Endothelial cell (in vitro differentiated cells): ENCODE measurements around the gene GATB. TPM values are rescaled to one million over a fixed set of nuclear protein-coding genes. Genes with fewer than 3 reads are reported as not detected.

Experiments
- DNase-seq: peaks from one replicate; pipeline ENCODE4 v3.0.0; 2021; ENCODE audit warnings: low spot score
- H3K27ac Mint-ChIP-seq: one replicate; pipeline ENCODE4 v1.8.0; 2021; ENCODE audit warnings: mixed read lengths, inconsistent platforms; ENCODE audit not compliant: unreplicated experiment
- H3K27me3 Mint-ChIP-seq: one replicate; pipeline ENCODE4 v1.8.0; 2021; ENCODE audit warnings: mild to moderate bottlenecking, moderate library complexity, mixed read lengths, inconsistent platforms; ENCODE audit not compliant: unreplicated experiment
- H3K36me3 Mint-ChIP-seq: one replicate; pipeline ENCODE4 v1.8.0; 2021; ENCODE audit warnings: mild to moderate bottlenecking, low read depth, mixed read lengths, inconsistent platforms; ENCODE audit not compliant: unreplicated experiment
- H3K4me1 Mint-ChIP-seq: one replicate; pipeline ENCODE4 v1.8.0; 2021; ENCODE audit warnings: mild to moderate bottlenecking, mixed read lengths, inconsistent platforms; ENCODE audit not compliant: unreplicated experiment
- H3K4me3 Mint-ChIP-seq: one replicate; pipeline ENCODE4 v1.8.0; 2021; ENCODE audit warnings: mild to moderate bottlenecking, mixed read lengths, inconsistent platforms; ENCODE audit not compliant: unreplicated experiment
- H3K9me3 Mint-ChIP-seq: one replicate; pipeline ENCODE4 v1.8.0; 2021; ENCODE audit warnings: mixed read lengths, inconsistent platforms; ENCODE audit not compliant: unreplicated experiment
- CTCF ChIP-seq: fragments of 200-600 bp; sonication (generic); IDR thresholded peaks from one replicate; pipeline ENCODE4 v1.5.0; 2021; ENCODE audit warnings: antibody characterized with exemption; ENCODE audit not compliant: unreplicated experiment
- total RNA-seq: library from RNA; stranded (reverse); fragmentation: NEBNext Ultra II Directional; extraction: Animal tissue kit (Norgen Biotek cat#: 25700); gene quantifications from one replicate; pipeline ENCODE4 v1.2.1, GENCODE V29; 2021; ENCODE audit not compliant: unreplicated experiment

GATB gene
- total RNA-seq, 1 donor from 2014 or later, result 16.6 TPM

- H3K9me3 Mint-ChIP-seq, result no peaks in the 10 kb centered on the region
- H3K27ac Mint-ChIP-seq, result no peak overlapping the region
- H3K4me3 Mint-ChIP-seq, result no peak overlapping the region
- H3K27me3 Mint-ChIP-seq, result no peaks in the 10 kb centered on the region
- no peaks in the 10 kb centered on the region for H3K4me1 Mint-ChIP-seq
- H3K36me3 Mint-ChIP-seq, result no peaks in the 10 kb centered on the region
- no peak for DNase-seq
- TF ChIP-seq CTCF, result no peak
Observed at GRCh38 chr4:151803246-151803645, 42.4 kb upstream of the GATB start.

- Mint-ChIP-seq H3K27ac (no peak overlapping the region), H3K4me3 (no peak overlapping the region), H3K9me3 (no peaks in the 10 kb centered on the region), H3K36me3 (no peaks in the 10 kb centered on the region), H3K27me3 (no peaks in the 10 kb centered on the region), H3K4me1 (no peaks in the 10 kb centered on the region)
- peak; percentile 60 for DNase-seq
- peak; percentile 98 for TF ChIP-seq CTCF
Observed at GRCh38 chr4:151801547-151802516, 41.0 kb upstream of the GATB start.

GRCh38 chr4:151799417-151800012, 38.7 kb upstream of the GATB start:
- no peaks in the 10 kb centered on the region for H3K9me3 Mint-ChIP-seq
- H3K36me3 Mint-ChIP-seq, result no peaks in the 10 kb centered on the region
- no peak overlapping the region for H3K4me3 Mint-ChIP-seq
- H3K27ac Mint-ChIP-seq, result no peak overlapping the region
- H3K4me1 Mint-ChIP-seq, result no peaks in the 10 kb centered on the region
- H3K27me3 Mint-ChIP-seq, result peaks cover 4% of the 10 kb centered on the region
- DNase-seq, result no peak
- TF ChIP-seq CTCF, result no peak

GRCh38 chr4:151798678-151799416, 38.0 kb upstream of the GATB start:
- TF ChIP-seq CTCF, result no peak
- Mint-ChIP-seq H3K4me1 (no peaks in the 10 kb centered on the region), H3K9me3 (no peaks in the 10 kb centered on the region), H3K27me3 (peaks cover 6% of the 10 kb centered on the region), H3K4me3 (no peak overlapping the region), H3K36me3 (no peaks in the 10 kb centered on the region), H3K27ac (no peak overlapping the region)
- no peak for DNase-seq
